Measurements from ENCODE around the gene ADISSP. TPM values are rescaled to one million over a fixed set of nuclear protein-coding genes. Genes with fewer than 3 reads are reported as not detected.

Gene ADISSP
- total RNA-seq (2014; rRNA removed): 244 and 307 TPM in 2 replicates
- percentile 66 among the genes with signal in this experiment for Bru-seq, nascent RNA
- percentile 65 among the genes with signal in this experiment for BruChase-seq, experiment 1, labeled RNA remaining after a 6-hour chase
- percentile 64 among the genes with signal in this experiment for BruChase-seq, experiment 2, labeled RNA remaining after a 2-hour chase
- long read RNA-seq, transcript C20orf27-202 (6 exons, 1,886 nt): major isoform, 147 of 210 reads
- long read RNA-seq, partial matches to known transcripts: 59 of 210 reads
- long read RNA-seq, other reads (novel, unspliced or antisense): 4 of 210 reads

- peak; percentile 99 for DNase-seq
- Histone ChIP-seq H3K4me2 (ENCODE audit: low read length) (peak within 1 kb of the TSS; percentile 100), H4K20me1 (ENCODE audit: low read length) (peaks cover 15% of the 10 kb centered on the region), H3K9me2 (replicated peaks; ENCODE audit: low read length) (no peaks in the 10 kb centered on the region), H2AFZ (ENCODE audit: low read length) (peak within 1 kb of the TSS; percentile 80), H3F3A (ENCODE audit: low read length, unreplicated experiment) (no peaks in the 10 kb centered on the region), H3K27me3 (ENCODE audit: low read length) (no peaks in the 10 kb centered on the region), H3K36me3 (ENCODE audit: low read depth, low read length) (peaks cover 4% of the 10 kb centered on the region; the same call in 1 of the 2 replicates), H3K4me1 (ENCODE audit: insufficient read depth, low read length) (peaks cover 38% of the 10 kb centered on the region), H3K9ac (ENCODE audit: low read length) (peak within 1 kb of the TSS; percentile 93), H3K27ac (ENCODE audit: low read length) (peak within 1 kb of the TSS; percentile 41), H3K79me2 (ENCODE audit: low read length) (peaks cover 42% of the 10 kb centered on the region), H3K4me3 (ENCODE audit: low read length) (peak within 1 kb of the TSS; percentile 98), H3K9me3 (ENCODE audit: low read length) (no peaks in the 10 kb centered on the region)
- TF ChIP-seq EZH2phosphoT487 (IDR thresholded peaks at IDR 0.05; ENCODE audit: borderline replicate concordance, low read length): no peak
- TF ChIP-seq EZH2 (IDR thresholded peaks at IDR 0.05; ENCODE audit: low read length, unreplicated experiment): no peak
- TF ChIP-seq CTCF (conservative IDR thresholded peaks at IDR 0.05; ENCODE audit: low read depth, low read length): no peak
- BruUV-seq (replicated peaks): TSS peak; percentile 94
- ChIA-PET POLR2A (ENCODE audit: unreplicated experiment) (interaction anchor here (0.5 to 1.3 kb wide), 7 partner anchors 9 to 1115 kb away, joined by 3 to 12 read pairs (median 4); partner anchors contain the start of genes CENPB, NOP56 and SPEF1), CTCF (interaction anchor here (0.5 to 2.1 kb wide), 8 partner anchors 11 to 90 kb away, joined by 3 to 18 read pairs (median 4); partner anchors contain the start of genes CENPB and SPEF1)
- intact Hi-C loops (cut with micrococcal nuclease): loop anchor here (5.0 kb wide), 2 partner anchors 45 to 90 kb away; no protein-coding TSS in a partner anchor
- peak; percentile 79 for ATAC-seq
These were observed at the start of gene ADISSP for GRCh38 chr20:3767427-3768341. TSS of gene ADISSP (minus strand) at chr20:3767753. CDS start at chr20:3760100, 7,653 bp downstream.

DNA sequence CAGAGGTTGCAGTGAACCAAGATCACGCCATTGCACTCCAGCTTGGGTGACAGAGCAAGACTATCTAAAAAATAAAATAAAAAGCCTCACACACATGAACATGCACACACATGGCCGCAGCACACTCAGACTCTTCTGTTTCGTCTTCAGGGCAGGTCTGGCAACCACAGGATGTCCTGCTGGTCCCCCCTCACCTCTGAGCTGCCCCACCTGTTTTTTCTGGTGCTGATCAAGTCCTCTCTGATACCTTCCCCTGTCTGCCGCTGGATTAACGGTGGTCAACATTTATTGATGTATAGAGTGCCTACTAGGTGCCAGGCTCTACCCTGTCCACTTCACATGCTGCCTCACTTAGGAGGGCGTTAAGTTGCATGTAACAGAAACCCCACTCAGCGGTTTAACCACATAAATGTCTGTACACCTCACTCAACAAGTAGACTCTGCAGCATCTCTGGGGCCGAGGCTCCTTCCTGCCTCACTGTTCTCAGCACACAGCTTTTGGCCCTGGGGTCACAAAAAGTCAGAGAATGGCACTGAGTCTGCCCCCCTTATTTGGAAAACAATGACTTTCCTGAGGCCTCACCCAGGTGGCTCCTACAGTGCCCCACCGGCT is 48.3 kb upstream of the ADISSP start:
- Histone ChIP-seq H3K4me1 (ENCODE audit: insufficient read depth, low read length) (peaks cover 41% of the 10 kb centered on the region), H3K9ac (ENCODE audit: low read length) (no peak overlapping the region), H3K27me3 (ENCODE audit: low read length) (no peaks in the 10 kb centered on the region), H4K20me1 (ENCODE audit: low read length) (no peaks in the 10 kb centered on the region), H3F3A (ENCODE audit: low read length, unreplicated experiment) (peaks cover 4% of the 10 kb centered on the region), H3K36me3 (ENCODE audit: low read depth, low read length) (no peaks in the 10 kb centered on the region), H3K27ac (ENCODE audit: low read length) (no peak overlapping the region), H3K4me2 (ENCODE audit: low read length) (no peak overlapping the region), H3K9me2 (replicated peaks; ENCODE audit: low read length) (no peaks in the 10 kb centered on the region), H3K79me2 (ENCODE audit: low read length) (peaks cover 6% of the 10 kb centered on the region), H3K9me3 (ENCODE audit: low read length) (no peaks in the 10 kb centered on the region), H3K4me3 (ENCODE audit: low read length) (no peak overlapping the region), H2AFZ (ENCODE audit: low read length) (no peak overlapping the region)
- TF ChIP-seq EZH2 (IDR thresholded peaks at IDR 0.05; ENCODE audit: low read length, unreplicated experiment) (no peak), CTCF (conservative IDR thresholded peaks at IDR 0.05; ENCODE audit: low read depth, low read length) (no peak), EZH2phosphoT487 (IDR thresholded peaks at IDR 0.05; ENCODE audit: borderline replicate concordance, low read length) (no peak)
- no peak for DNase-seq
- no peak for ATAC-seq
- intact Hi-C loops (cut with micrococcal nuclease): no loop called here
- BruUV-seq (replicated peaks): no TSS peak
- CTCF ChIA-PET: no interaction called here
- POLR2A ChIA-PET (ENCODE audit: unreplicated experiment): no interaction called here
